HepG2 (cell line): ENCODE results near the gene ZMYM3. TPM values are rescaled to one million over a fixed set of nuclear protein-coding genes. Genes with fewer than 3 reads are reported as not detected.

Source experiments
- HIC2 ChIP-seq: sonication (generic); formaldehyde crosslinking; IDR thresholded peaks from 2 replicates; pipeline ENCODE4 v1.9.0; 2022; ENCODE audit warnings: low read depth, missing genetic modification reagents
- HMGXB4 ChIP-seq, 2 experiments: sonication (generic) in 1 of 2; formaldehyde crosslinking in 1 of 2; IDR thresholded peaks; 2 replicates each; pipeline versions ENCODE4 v1.4.0 to v1.6.1; 2018 to 2020; ENCODE audit warnings: missing genetic modification reagents in 2 of 2, borderline replicate concordance in 1 of 2, low read depth in 1 of 2, mild to moderate bottlenecking in 1 of 2, missing biosample characterization in 1 of 2
- PPARG ChIP-seq: conservative IDR thresholded peaks from 2 replicates; pipeline ENCODE4 v1.6.1; 2016; ENCODE audit warnings: missing biosample characterization, missing genetic modification reagents
- THAP11 ChIP-seq: IDR thresholded peaks from 2 replicates; pipeline ENCODE4 v1.6.1; 2016; ENCODE audit warnings: missing biosample characterization, missing genetic modification reagents
- ZNF558 ChIP-seq: sonication (generic); formaldehyde crosslinking; IDR thresholded peaks from 2 replicates; pipeline ENCODE4 v1.9.0; 2022; ENCODE audit warnings: mild to moderate bottlenecking, missing genetic modification reagents, borderline replicate concordance
- ZNF7 ChIP-seq: IDR thresholded peaks from 2 replicates; pipeline ENCODE4 v1.6.1; 2016; ENCODE audit warnings: missing biosample characterization, missing genetic modification reagents
- polyA plus RNA-seq, 8 experiments: library from polyadenylated mRNA; depleted of rRNA in 3 of 8; stranded (reverse) in 7 of 8; unstranded in 1 of 8; fragments of >200 nt; fragmentation: Illumina TruSeq in 4 of 8; extraction: Trizol in 4 of 8; gene quantifications; 2 replicates each; pipeline versions ENCODE4 v1.2.1 to v1.2.3, GENCODE V29; 2011 to 2016; ENCODE audit warnings: low read depth in 4 of 8, missing spikeins in 1 of 8, mixed read lengths in 1 of 8; ENCODE audit not compliant: insufficient read depth in 1 of 8
- total RNA-seq, 5 experiments: library from RNA; depleted of rRNA; stranded (reverse); fragments of >200 nt; fragmentation: Illumina TruSeq; extraction: Trizol; gene quantifications; 2 replicates each; pipeline ENCODE4 v1.2.3, GENCODE V29; 2016; ENCODE audit warnings: low read depth in 1 of 5
- TF ChIP-seq, protein P1 (sequence below): sonication (generic); formaldehyde crosslinking; IDR thresholded peaks from 2 replicates; pipeline ENCODE4 v1.4.0; 2020; ENCODE audit warnings: missing genetic modification reagents

The ZMYM3 gene
- total and polyA plus RNA-seq, 2 of the 13 experiments (the other 11 are each of a cell fraction or from before 2014, with no cell fraction given), result 26.4 to 35.4 TPM

DNA sequence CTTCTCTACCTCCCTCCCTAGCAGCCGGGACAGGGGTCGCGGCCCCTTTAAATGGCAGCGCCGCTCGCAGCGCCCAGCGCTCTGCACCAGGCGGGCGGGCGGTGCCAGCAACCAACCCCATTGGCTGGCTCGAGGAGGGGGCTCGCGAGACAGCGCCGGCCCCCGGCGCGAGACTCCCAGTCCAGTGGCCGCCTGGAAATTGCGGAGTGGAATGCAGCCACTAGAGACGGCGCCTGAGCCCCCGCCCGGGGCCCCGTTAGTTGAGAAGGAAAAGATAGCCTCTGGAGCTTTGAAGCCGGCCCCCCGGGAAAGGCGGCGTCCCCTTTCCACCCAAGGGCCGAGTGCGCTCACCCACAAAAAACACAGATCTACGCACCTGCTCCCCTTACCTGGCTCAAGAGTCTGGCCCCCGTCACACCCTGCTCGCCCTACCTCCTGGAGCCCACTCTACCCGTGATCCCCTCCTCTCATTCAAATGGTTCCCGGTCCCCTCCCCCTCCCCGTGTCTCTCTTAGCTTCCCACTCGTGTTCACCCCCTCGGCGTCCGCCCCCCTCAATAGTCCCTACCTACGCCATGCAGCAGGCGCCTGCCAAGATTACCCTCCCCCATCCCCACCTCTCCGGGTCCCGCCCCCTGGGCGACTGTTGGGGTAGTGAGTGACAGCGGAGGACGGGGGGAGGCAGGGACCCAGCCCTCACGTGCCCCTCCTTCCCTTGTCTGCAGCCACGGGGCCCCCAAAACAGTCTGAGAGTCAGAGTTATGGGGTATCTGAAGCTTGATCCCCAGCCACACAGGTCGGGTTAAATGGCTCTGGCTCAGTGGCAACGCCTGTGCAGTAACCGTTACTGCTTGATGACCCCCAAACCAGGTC lies at the start of gene ZMYM3 (continued):
- TF ChIP-seq, protein P1, sequence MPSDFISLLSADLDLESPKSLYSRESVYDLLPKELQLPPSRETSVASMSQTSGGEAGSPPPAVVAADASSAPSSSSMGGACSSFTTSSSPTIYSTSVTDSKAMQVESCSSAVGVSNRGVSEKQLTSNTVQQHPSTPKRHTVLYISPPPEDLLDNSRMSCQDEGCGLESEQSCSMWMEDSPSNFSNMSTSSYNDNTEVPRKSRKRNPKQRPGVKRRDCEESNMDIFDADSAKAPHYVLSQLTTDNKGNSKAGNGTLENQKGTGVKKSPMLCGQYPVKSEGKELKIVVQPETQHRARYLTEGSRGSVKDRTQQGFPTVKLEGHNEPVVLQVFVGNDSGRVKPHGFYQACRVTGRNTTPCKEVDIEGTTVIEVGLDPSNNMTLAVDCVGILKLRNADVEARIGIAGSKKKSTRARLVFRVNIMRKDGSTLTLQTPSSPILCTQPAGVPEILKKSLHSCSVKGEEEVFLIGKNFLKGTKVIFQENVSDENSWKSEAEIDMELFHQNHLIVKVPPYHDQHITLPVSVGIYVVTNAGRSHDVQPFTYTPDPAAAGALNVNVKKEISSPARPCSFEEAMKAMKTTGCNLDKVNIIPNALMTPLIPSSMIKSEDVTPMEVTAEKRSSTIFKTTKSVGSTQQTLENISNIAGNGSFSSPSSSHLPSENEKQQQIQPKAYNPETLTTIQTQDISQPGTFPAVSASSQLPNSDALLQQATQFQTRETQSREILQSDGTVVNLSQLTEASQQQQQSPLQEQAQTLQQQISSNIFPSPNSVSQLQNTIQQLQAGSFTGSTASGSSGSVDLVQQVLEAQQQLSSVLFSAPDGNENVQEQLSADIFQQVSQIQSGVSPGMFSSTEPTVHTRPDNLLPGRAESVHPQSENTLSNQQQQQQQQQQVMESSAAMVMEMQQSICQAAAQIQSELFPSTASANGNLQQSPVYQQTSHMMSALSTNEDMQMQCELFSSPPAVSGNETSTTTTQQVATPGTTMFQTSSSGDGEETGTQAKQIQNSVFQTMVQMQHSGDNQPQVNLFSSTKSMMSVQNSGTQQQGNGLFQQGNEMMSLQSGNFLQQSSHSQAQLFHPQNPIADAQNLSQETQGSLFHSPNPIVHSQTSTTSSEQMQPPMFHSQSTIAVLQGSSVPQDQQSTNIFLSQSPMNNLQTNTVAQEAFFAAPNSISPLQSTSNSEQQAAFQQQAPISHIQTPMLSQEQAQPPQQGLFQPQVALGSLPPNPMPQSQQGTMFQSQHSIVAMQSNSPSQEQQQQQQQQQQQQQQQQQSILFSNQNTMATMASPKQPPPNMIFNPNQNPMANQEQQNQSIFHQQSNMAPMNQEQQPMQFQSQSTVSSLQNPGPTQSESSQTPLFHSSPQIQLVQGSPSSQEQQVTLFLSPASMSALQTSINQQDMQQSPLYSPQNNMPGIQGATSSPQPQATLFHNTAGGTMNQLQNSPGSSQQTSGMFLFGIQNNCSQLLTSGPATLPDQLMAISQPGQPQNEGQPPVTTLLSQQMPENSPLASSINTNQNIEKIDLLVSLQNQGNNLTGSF (CRISPR knock-in tag), result no peak
- TF ChIP-seq HIC2, result no peak
- peak in 1 of 2 experiments; percentile 21; a peak in 2 of 4 replicates for TF ChIP-seq HMGXB4 (CRISPR knock-in tag; IDR thresholded peaks at IDR 0.05; ENCODE audit: borderline replicate concordance in 1 of 2, low read depth in 1 of 2)
- TF ChIP-seq PPARG, result no peak
- TF ChIP-seq ZNF558 (CRISPR knock-in tag), result no peak
- peak; percentile 43; the same call in 1 of the 2 replicates for TF ChIP-seq THAP11 (CRISPR knock-in tag)
- TF ChIP-seq ZNF7 (CRISPR knock-in tag), result no peak
